Measurements from ENCODE around the gene OVCH1. TPM values are rescaled to one million over a fixed set of nuclear protein-coding genes. Genes with fewer than 3 reads are reported as not detected.

OVCH1 gene, protein sequence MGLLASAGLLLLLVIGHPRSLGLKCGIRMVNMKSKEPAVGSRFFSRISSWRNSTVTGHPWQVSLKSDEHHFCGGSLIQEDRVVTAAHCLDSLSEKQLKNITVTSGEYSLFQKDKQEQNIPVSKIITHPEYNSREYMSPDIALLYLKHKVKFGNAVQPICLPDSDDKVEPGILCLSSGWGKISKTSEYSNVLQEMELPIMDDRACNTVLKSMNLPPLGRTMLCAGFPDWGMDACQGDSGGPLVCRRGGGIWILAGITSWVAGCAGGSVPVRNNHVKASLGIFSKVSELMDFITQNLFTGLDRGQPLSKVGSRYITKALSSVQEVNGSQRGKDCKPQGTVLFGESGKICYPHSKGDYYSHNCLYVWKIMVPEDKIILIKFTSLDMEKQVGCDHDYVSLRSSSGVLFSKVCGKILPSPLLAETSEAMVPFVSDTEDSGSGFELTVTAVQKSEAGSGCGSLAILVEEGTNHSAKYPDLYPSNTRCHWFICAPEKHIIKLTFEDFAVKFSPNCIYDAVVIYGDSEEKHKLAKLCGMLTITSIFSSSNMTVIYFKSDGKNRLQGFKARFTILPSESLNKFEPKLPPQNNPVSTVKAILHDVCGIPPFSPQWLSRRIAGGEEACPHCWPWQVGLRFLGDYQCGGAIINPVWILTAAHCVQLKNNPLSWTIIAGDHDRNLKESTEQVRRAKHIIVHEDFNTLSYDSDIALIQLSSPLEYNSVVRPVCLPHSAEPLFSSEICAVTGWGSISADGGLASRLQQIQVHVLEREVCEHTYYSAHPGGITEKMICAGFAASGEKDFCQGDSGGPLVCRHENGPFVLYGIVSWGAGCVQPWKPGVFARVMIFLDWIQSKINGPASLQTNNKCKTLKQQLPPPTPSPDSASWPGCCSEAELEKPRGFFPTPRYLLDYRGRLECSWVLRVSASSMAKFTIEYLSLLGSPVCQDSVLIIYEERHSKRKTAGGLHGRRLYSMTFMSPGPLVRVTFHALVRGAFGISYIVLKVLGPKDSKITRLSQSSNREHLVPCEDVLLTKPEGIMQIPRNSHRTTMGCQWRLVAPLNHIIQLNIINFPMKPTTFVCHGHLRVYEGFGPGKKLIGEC
- not detected in 2 replicates for total RNA-seq

DNA sequence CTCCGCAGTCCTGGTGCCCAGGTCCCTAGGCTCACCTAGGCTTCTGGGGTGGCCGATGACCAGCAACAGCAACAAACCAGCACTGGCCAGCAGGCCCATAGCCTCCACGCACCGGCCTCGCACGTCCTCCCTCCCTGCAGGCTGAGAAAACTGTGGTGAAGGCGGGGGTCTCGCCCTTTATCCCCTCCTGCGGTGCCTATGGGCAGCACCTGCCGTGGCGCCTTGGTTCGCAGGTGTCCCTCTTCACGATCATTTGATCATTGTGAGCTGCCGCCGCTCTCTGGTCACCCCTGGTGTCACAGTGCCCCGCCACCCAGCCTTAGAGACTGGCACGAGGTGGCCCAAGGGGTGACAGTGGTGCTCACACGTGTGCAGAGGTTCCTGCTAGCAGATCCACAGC lies at the start of gene OVCH1:
Gene OVCH1 (minus strand): TSS at position 99 of the 400 bp plus-strand sequence. CDS start 0 bp downstream, at position 99.

DNA sequence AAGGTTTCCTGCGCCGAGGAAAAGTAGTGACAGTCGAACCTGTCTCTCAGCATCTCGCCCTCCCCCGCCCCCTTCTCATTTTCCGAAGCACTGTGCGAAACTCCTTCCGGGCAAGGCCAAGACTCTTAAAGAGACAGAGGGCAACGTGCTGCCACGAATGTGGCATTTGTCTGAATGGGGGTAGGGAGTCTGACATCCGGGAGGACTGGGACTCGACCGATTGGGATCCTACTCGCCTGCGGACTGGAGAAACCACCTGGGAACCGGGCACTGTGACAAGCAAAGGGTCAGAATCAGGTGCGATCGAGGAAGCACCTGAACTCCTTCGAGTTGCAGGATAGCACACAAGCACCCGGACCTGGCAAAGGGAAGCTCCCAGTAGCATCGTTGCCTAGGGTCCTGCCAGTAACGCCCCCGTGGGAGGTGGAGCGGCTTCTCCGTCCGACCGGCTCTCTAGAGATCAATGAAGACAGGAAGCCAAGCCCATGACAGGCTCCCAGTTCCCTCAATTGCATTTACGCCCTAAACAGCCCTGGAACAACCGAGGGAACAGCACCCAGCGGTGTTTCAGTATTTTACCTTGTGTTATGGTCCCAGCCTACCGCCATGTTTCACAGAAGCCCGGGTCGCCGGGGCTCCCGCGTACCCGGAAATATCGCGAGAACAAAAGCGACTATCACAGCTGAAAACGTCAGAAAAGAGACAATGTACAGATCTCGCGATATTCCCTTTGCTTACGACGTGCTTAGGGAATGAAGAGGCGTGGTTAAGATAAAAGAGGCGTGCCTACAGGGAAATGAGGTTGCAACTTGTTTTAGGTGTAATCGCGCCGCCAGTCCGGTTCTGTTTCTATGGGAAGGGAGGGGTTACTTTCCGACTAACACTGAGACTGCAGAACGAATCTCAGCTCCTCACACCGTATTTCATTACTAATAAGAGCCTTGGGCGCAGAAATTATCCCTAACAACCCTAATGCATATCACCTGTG lies 116.7 kb downstream of the OVCH1 start, which contains the start of gene ERGIC2:
Gene ERGIC2 (minus strand): TSS at position 637 of the 988 bp plus-strand sequence. CDS start 9,539 bp downstream, outside the sequence.

Other genes starting within 250 kb of the OVCH1 start
- gene ERGIC2, start 116.5 kb downstream of the OVCH1 start, total RNA-seq: 37.6 and 49.2 TPM in 2 replicates